ENCODE measurements around the gene NTRK1. TPM values are rescaled to one million over a fixed set of nuclear protein-coding genes. Genes with fewer than 3 reads are reported as not detected.

NTRK1 gene
- polyA plus RNA-seq, 1 experiment = not detected

DNA sequence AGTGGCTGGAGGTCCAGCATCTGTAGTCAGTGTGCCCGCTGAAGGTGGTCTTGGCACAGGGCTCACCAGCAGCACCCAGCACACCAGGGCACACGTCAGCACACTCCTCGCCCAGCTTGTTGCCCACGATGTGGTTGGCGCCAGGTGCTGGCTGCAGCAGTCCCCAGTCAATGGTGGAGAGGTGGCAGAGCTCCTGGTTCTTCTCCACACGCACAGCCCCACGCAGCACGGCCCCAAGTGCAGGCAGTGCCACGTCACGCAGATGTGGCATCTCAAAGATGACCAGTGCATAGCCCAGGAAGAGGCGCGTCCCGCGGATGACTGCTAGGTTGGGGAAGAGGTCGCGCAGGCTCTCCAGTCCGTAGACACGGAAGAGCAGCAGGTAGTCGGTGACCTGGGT, 6.9 kb upstream of the NTRK1 start:
- CTCF ChIA-PET = interaction anchor here (0.6 to 1.7 kb wide), 2 partner anchors 15 to 39 kb away, joined by 4 to 10 read pairs; no protein-coding TSS in a partner anchor
- H3K27me3 ChIP-seq (ENCODE audit: control insufficient read depth, insufficient read depth, low read length) = peaks cover 67% of the 10 kb centered on the region

DNA sequence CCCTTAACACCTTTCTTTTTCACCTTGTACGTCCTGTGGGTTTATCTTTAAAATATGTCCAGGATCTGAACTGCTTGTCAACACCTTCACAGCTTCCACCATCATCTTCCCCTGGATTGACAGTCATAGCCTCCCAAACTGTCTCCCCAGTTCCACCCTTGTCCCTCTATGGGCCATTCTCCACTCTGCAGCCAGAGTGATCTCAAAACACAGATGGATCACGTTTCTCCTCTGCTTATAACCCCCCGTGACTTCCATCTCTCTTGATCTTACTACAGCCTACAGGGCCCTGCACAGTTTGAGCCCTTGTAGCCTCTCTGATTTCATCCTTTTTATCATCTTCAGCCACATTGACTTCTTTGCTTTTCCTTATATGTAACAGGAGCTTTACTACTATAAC, 6.0 kb upstream of the NTRK1 start:
- Histone ChIP-seq H3K4me3 (ENCODE audit: low read depth, low read length) (no peak overlapping the region), H3K27ac (ENCODE audit: low read depth, low read length) (no peak overlapping the region), H3K9me3 (ENCODE audit: control insufficient read depth, insufficient read depth, low read length) (peaks cover 7% of the 10 kb centered on the region; the same call in 1 of the 2 replicates), H3K27me3 (ENCODE audit: control insufficient read depth, insufficient read depth, low read length) (peaks cover 67% of the 10 kb centered on the region)
- ChIA-PET CTCF (no interaction called here), POLR2A (interaction anchor here (0.7 kb wide), 1 partner anchor 145 kb away, joined by 3 read pairs; no protein-coding TSS in a partner anchor)
- TF ChIP-seq, protein P1, sequence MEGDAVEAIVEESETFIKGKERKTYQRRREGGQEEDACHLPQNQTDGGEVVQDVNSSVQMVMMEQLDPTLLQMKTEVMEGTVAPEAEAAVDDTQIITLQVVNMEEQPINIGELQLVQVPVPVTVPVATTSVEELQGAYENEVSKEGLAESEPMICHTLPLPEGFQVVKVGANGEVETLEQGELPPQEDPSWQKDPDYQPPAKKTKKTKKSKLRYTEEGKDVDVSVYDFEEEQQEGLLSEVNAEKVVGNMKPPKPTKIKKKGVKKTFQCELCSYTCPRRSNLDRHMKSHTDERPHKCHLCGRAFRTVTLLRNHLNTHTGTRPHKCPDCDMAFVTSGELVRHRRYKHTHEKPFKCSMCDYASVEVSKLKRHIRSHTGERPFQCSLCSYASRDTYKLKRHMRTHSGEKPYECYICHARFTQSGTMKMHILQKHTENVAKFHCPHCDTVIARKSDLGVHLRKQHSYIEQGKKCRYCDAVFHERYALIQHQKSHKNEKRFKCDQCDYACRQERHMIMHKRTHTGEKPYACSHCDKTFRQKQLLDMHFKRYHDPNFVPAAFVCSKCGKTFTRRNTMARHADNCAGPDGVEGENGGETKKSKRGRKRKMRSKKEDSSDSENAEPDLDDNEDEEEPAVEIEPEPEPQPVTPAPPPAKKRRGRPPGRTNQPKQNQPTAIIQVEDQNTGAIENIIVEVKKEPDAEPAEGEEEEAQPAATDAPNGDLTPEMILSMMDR (IDR thresholded peaks at IDR 0.05; ENCODE audit: low read depth, low read length) = peak; percentile 24
- DNase-seq (ENCODE audit: low read depth, low spot score) = no peak

More for the DNA sequence above, 6.9 kb upstream of the NTRK1 start:
- TF ChIP-seq, protein P1 (IDR thresholded peaks at IDR 0.05; ENCODE audit: low read depth, low read length) = no peak
- no peak overlapping the region for H3K27ac ChIP-seq (ENCODE audit: low read depth, low read length)
- H3K4me3 ChIP-seq (ENCODE audit: low read depth, low read length) = no peak overlapping the region
- H3K9me3 ChIP-seq (ENCODE audit: control insufficient read depth, insufficient read depth, low read length) = peaks cover 9% of the 10 kb centered on the region; the same call in 1 of the 2 replicates
- DNase-seq (ENCODE audit: low read depth, low spot score) = no peak
- POLR2A ChIA-PET = no interaction called here

- DNase-seq (ENCODE audit: low read depth, low spot score) = no peak
- CTCF ChIA-PET = interaction anchor here (0.6 to 1.3 kb wide), 5 partner anchors 8 to 1261 kb away, joined by 4 to 9 read pairs (median 5); no protein-coding TSS in a partner anchor
- H3K4me3 ChIP-seq (ENCODE audit: low read depth, low read length) = no peak overlapping the region
- no peak overlapping the region for H3K27ac ChIP-seq (ENCODE audit: low read depth, low read length)
- TF ChIP-seq, protein P1 (IDR thresholded peaks at IDR 0.05; ENCODE audit: low read depth, low read length) = no peak
- H3K9me3 ChIP-seq (ENCODE audit: control insufficient read depth, insufficient read depth, low read length) = peaks cover 7% of the 10 kb centered on the region; the same call in 1 of the 2 replicates
- H3K27me3 ChIP-seq (ENCODE audit: control insufficient read depth, insufficient read depth, low read length) = peaks cover 72% of the 10 kb centered on the region
- POLR2A ChIA-PET = no interaction called here
Measured at GRCh38 chr1:156856282-156856785, 4.3 kb upstream of the NTRK1 start.

- H3K4me3 ChIP-seq (ENCODE audit: low read depth, low read length) = no peak overlapping the region
- CTCF ChIA-PET = interaction anchor here (1.2 to 5.5 kb wide), 5 partner anchors 19 to 168 kb away, joined by 5 to 72 read pairs (median 26); partner anchors contain the start of gene METTL25B
- no peak overlapping the region for H3K27ac ChIP-seq (ENCODE audit: low read depth, low read length)
- H3K27me3 ChIP-seq (ENCODE audit: control insufficient read depth, insufficient read depth, low read length) = peaks cover 77% of the 10 kb centered on the region
- POLR2A ChIA-PET = interaction anchor here (0.9 kb wide), 1 partner anchor 52 kb away, joined by 3 read pairs; no protein-coding TSS in a partner anchor
- TF ChIP-seq, protein P1 (IDR thresholded peaks at IDR 0.05; ENCODE audit: low read depth, low read length) = no peak
- peaks cover 7% of the 10 kb centered on the region; the same call in 1 of the 2 replicates for H3K9me3 ChIP-seq (ENCODE audit: control insufficient read depth, insufficient read depth, low read length)
- DNase-seq (ENCODE audit: low read depth, low spot score) = no peak
Measured at GRCh38 chr1:156857532-156857931, 3.1 kb upstream of the NTRK1 start.

GRCh38 chr1:156858555-156858956, 2.1 kb upstream of the NTRK1 start:
- no peak for DNase-seq (ENCODE audit: low read depth, low spot score)
- Histone ChIP-seq H3K9me3 (ENCODE audit: control insufficient read depth, insufficient read depth, low read length) (peaks cover 7% of the 10 kb centered on the region; the same call in 1 of the 2 replicates), H3K4me3 (ENCODE audit: low read depth, low read length) (no peak overlapping the region), H3K27me3 (ENCODE audit: control insufficient read depth, insufficient read depth, low read length) (peaks cover 80% of the 10 kb centered on the region), H3K27ac (ENCODE audit: low read depth, low read length) (no peak overlapping the region)
- ChIA-PET POLR2A (interaction anchor here (1.8 kb wide), 1 partner anchor 131 kb away, joined by 4 read pairs; the partner anchor contains the start of genes ISG20L2 and METTL25B), CTCF (interaction anchor here (0.8 to 5.5 kb wide), 13 partner anchors 10 to 169 kb away, joined by 3 to 72 read pairs (median 8); partner anchors contain the start of gene METTL25B)
- TF ChIP-seq, protein P1 (IDR thresholded peaks at IDR 0.05; ENCODE audit: low read depth, low read length) = no peak
